HG02623 (cell line): ENCODE data around the gene PSEN2.

Experiments
- ATAC-seq: cut with Tn5 transposase; IDR thresholded peaks from one replicate; pipeline ENCODE4 v1.9.1; 2021; ENCODE audit warnings: moderate library complexity; ENCODE audit not compliant: unreplicated experiment

PSEN2 gene

DNA sequence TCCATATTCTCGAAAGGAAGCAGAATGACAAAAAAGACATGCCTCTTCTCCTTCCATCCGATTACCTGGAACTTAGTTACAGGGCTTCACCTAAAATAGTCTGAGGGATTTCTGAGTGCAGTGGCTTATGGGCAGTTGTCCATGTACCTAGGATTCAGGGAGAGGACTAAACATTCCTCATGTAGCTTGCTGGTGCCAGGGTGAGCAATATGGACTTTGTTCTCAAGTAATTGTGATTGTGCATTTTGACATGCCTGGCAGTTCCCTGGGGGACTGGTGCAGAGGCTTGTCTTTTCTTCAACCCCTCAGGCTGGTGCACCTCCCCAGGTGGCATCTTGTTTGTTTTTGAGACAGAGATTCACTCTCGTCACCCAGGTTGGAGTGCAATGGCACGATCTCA, 6.1 kb upstream of the PSEN2 start:
- ATAC-seq, result no peak

DNA sequence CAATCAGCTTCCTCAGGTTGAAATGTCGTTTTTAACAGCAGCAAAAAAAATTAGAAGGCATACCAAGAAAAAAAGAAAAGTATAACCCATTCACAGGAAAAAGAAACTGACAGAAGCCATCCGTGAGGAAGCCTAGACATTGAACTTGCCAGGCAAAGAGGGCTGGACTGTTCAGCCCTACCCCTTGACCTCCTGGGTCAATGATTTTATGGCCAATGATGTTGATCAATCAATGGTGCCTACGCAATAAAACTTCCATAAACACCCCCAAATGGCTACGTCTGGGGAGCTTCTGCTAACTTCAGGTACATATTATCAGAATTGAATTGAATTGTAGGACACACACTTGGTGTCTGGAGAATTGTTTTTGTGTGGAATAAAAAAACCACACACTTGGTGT, 4.8 kb upstream of the PSEN2 start:
- no peak for ATAC-seq

DNA sequence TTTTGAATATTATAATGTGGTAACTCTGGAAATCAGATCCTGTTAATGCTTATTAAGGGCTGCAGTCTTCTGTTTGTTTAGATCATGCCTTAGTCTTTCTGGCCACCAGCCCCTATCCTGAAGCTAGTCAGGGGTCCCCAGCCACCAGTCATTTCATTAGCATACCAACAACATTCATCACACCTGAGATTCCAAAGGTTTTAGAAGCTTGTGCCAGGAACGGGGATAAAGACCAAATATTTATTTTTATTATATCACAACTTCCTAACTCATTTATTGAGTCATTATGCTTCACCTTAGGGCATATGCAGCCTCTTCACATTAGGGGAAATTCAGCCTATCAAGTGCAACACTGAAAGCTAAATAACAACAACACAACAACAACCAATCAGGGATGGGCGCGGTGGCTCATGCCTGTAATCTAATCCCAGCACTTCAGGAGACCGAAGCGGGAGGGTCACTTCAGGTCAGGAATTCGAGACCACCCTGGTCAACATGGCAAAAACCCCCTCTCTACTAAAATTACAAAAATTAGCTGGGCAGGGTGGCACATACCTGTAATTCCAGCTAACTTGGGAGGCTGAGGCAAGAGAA, 2.9 kb upstream of the PSEN2 start:
- ATAC-seq, result no peak

DNA sequence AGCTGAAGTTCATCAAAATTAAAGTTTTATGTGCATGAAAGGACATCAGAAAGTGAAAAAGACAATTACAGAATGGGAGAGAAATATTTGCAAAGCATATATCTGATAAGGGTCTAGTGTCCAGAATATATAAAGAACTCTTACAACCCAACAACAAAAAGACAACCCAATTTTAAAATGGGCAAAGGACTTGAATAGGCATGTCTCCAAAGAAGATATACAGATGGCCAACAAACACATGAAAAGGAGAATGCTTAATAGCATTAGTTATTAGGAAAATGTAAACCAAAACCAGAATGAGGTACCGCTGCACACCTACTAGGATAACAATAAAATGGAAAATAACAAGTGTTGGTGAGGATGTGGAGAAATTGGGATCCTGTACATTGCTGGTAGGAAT, 1.7 kb upstream of the PSEN2 start:
- ATAC-seq, result no peak

- ATAC-seq, result no peak
These were observed 403 bp upstream of the PSEN2 start for GRCh38 chr1:226870026-226870400.

DNA sequence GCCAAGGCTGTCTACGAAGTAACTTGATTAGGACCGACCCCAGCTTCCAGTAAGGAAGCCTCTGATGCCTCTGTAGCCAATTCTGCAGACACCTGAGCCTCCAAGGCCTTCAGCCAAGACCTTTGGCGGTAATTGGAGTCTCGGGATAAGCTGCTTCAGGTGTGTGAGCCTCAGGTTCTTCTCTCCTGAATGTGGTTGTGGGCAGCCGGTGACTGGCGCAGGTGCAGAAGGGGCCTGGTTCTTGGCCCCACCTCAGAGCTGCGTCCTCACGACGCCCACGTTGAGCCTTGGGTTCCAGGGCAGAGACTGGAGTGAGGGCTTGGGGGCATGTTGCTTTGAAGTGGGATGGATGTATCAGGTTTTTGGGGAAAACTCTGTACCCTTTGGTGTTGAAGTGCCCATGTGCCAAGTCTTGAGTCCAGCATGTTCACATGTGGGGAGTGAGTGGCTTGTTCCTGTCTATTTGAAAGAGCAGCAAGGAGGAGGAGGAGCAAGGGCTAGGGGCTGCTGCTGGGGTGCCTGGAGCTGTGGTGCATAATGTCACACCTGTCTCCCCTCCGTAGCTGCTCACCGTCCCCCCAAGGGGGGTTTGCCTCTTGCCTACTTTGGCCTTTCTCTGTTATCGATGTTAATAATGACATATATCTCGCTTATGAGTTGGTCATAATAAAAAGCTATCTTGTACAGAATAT, 1.4 kb downstream of the PSEN2 start:
- no peak for ATAC-seq

GRCh38 chr1:226872437-226872836, 2.0 kb downstream of the PSEN2 start:
- no peak for ATAC-seq

DNA sequence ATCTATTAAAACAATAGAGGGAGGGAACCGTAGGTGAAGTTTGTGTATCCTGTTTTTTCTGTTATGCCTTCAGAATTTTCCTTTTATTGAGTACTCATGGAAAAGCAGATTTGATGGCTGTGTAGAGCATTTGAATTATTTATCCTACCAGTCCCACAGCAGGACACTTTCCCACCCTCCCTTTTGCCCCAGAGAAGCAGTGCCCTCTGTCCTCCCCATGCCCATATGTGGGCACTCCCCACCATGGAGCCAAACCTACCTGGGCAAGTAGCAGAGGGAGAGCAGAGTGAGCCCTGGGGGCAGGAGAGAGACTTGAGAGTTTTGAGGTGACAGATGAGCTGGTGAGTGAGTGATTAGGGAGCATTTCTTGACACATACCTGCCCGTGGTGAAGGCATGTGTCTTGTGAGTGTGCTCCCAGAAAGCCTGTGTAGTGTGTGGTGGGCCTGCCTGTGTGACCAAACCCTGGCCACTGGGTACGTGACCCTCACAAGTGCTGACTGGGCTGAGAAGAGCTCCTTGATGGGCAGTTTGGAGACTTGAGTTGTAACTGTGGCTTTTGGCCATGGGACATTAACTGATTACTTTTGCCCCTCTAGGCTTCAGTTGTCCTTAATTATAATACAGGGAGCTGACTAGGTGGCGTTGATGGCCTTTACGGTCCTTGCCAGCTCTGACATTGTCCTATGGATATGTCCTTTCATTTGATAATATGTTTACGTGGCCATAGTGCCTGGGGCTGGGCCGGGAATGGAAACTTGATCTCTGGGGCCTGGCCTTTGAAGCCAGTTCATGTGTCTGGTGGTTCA, 3.6 kb downstream of the PSEN2 start:
- no peak for ATAC-seq

GRCh38 chr1:226874579-226875425, 4.4 kb downstream of the PSEN2 start:
- ATAC-seq, result no peak

DNA sequence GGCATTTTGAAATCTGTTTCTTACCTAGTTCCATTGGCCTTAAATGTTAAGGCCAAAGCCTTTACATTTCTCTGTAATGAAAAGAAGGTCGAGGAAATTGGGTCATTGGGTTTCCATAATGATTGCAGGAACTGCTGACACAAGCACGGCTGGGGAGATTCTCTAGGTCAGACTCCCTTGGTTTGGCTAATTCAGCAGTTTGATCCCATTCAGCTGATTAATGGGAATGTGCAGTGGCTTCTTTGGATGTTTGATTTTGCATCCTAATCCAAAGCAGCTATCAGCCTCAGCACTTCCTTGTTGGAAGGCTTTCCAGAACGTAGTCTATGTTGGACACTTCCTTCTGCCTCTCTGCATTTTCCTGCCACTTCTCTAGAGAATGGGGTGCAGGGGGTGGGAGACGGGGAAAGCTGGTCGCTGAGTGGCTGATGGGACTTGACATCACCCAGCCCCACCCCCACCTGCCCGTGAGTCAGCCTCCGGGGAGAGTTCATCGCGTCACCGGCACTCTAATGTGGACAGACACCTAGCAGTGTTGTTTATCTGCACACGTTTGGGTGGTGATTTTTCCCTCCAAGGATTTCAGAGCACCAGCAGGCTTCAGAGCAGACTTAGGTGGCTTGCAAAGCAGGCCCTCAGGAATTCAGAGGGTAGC, 5.4 kb downstream of the PSEN2 start:
- no peak for ATAC-seq

DNA sequence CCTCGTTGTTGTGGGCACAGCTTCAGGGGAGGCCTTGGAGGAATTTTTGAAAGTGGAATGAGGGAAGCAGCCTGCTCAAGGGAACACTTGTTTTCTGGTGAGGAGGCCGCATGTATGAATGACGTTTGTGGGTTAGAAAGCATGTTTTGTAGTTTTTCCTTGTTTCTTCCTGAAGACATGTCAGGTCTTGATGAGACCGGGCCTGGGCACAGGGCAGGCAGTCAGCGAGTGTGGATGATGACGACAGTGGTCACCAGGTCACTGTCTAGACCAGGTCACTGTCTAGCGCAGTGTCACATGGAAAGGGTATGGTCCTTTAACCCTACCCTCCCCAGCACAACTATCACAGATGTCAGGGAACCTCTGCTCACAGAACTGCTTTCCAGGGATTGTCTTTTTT, 7.3 kb downstream of the PSEN2 start:
- ATAC-seq, result no peak

DNA sequence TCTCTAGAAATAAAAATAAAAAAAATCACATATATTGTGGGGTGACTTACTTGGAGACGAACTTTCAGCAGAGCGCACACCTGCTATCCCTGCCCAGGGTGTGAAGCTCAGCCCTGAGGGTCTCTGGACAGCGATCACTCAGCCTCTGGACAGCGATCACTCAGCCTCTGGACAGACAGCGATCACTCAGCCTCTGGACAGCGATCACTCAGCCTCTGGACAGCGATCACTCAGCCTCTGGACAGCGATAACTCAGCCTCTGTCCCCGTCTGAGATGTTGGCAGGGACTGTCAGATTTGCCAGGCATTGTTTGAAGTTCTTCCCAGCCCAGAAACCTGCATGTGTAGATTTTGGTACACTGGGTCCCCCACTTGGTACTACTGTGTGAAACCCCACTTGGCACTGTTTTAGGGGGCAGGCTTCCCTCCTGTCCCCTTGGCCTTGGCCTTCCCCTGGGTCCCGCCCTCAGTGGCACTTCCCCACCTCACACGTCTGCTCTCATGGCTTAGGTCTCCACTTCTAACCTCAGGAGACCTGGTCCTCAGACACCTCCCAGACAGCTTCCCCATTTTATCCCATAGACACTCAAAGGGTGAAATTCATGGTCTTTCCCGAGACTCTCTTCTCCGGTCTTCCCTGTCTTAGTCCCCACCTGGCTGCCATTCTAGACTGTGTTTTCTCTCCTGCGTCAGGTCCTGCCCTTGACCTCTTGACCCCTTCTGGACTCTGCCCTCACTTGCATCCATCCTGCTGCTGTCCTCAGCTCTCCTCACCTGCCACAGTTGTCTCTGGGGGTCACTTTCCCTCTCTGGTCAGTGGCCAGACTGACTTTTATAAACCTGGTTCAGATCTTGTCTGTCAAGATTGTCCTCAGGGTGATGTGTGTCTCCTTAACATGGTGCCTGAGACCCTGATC, 10.2 kb downstream of the PSEN2 start:
- no peak for ATAC-seq

- no peak for ATAC-seq
These were observed 11.2 kb downstream of the PSEN2 start for GRCh38 chr1:226881515-226882185.

DNA sequence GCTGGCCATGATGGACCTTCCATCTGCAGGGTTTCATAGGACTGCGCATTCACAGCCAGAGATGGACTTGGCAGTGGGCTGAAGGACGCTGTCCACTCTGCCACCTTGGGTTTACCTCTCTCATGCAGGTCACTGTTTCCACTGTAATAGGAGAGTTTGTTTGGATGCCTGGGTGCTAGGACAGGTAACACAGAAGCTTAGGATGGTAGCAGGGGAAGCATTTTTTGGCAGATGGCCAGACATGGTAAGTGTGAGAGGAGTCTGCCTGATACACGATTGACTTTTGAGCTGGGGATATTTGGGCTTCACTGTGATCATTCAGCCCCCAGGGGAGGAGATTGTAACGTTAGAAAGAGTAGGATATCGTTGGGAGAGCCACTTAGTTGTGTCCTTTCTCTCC, 11.8 kb downstream of the PSEN2 start:
- no peak for ATAC-seq

GRCh38 chr1:226882631-226883409, 12.4 kb downstream of the PSEN2 start:
- ATAC-seq, result peak; percentile 91

GRCh38 chr1:226883630-226884029, 13.2 kb downstream of the PSEN2 start:
- no peak for ATAC-seq

DNA sequence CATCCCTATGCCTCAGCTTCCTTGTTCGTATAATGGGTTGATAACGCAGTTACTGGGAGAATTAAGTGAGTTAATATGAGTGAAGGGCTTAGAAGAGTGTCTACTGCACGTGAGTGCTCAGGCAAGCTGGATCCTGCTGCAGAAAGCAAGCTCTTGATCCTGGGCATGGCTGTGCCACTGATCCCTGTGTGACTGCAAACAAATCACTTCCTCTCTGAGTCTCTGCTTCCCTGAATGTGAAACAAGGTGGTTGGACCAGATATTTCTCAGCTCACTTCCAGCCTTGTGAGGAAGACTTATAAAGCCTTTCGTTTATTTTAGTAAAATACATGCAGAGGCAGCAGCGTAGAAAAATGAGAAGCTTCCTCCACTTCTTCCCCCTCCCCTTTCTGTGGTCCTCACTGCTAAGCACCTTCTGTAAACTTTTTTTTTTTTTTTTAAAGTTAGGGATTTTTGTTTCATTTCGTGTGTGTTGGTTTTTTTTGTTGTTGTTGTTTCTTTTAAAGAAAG, 13.8 kb downstream of the PSEN2 start:
- no peak for ATAC-seq
